Sigmoid colon (tissue), 7 donors: ENCODE results near the gene ITIH4. TPM values are rescaled to one million over a fixed set of nuclear protein-coding genes. Genes with fewer than 3 reads are reported as not detected.

Source experiments
- DNase-seq: peaks from one replicate; pipeline ENCODE4 v3.0.0-alpha.2; 2019
- H3K27ac ChIP-seq, 4 donors: fragments of 200-600 bp; sonication (generic); one replicate each; pipeline ENCODE4 v1.5.1; 2016 to 2019; ENCODE audit warnings: mild to moderate bottlenecking in 1 of 4
- H3K27me3 ChIP-seq, 3 donors: fragments of 200-600 bp; sonication (generic); one replicate each; pipeline ENCODE4 v1.5.1; 2019; ENCODE audit warnings: mild to moderate bottlenecking in 1 of 3
- H3K36me3 ChIP-seq, 4 donors: fragments of 200-600 bp; sonication (generic); one replicate each; pipeline ENCODE4 v1.5.1; 2016 to 2019
- H3K4me1 ChIP-seq, 4 donors: fragments of 200-600 bp; sonication (generic); one replicate each; pipeline ENCODE4 v1.5.1; 2017 to 2019
- H3K4me3 ChIP-seq, 4 donors: fragments of 200-600 bp; sonication (generic); one replicate each; pipeline ENCODE4 v1.5.1; 2017 to 2019; ENCODE audit warnings: mild to moderate bottlenecking in 2 of 4, moderate library complexity in 1 of 4
- H3K9me3 ChIP-seq, 4 donors: fragments of 200-600 bp in 3 of 4; sonication (generic) in 3 of 4; one replicate each; pipeline versions ENCODE4 v1.5.1 to v1.6.1; 2013 to 2019
- CTCF ChIP-seq, 4 experiments: fragments of 450-650 bp in 3 of 4; fragments of 200-600 bp in 1 of 4; IDR thresholded peaks; one replicate each; pipeline ENCODE4 v1.5.1; 2016 to 2019; ENCODE audit warnings: antibody characterized with exemption in 4 of 4, mild to moderate bottlenecking in 3 of 4, moderate library complexity in 2 of 4
- EP300 ChIP-seq, 4 donors: sonication (generic); formaldehyde crosslinking; IDR thresholded peaks; one replicate each; pipeline ENCODE4 v1.6.1; 2017; ENCODE audit warnings: antibody characterized with exemption in 4 of 4
- POLR2A ChIP-seq, 2 donors: fragments of 450-650 bp; IDR thresholded peaks; one replicate each; pipeline ENCODE4 v1.6.1; 2016; ENCODE audit warnings: antibody characterized with exemption in 2 of 2, mild to moderate bottlenecking in 2 of 2, moderate library complexity in 2 of 2
- POLR2AphosphoS5 ChIP-seq, 4 donors: sonication (generic); formaldehyde crosslinking; IDR thresholded peaks; one replicate each; pipeline ENCODE4 v1.6.1; 2017; ENCODE audit warnings: antibody characterized with exemption in 4 of 4
- WGBS, 2 donors: extraction: QIAGEN DNeasy Blood & Tissue Kit; methylation state at CpG; one replicate each; pipeline ENCODE4 v1.1.7; 2013; 5-methylcytosine and 5-hydroxymethylcytosine counted together
- intact Hi-C: fragments of 100-400 bp; cut with DNase I; formaldehyde crosslinking; loops from one replicate; pipeline ENCODE4 v1.15.1; 2023
- polyA plus RNA-seq, 3 donors: library from polyadenylated mRNA; stranded (reverse); fragments of 200-250 nt; gene quantifications; one replicate each; pipeline ENCODE4 v1.2.3, GENCODE V29; 2013
- total RNA-seq, 4 donors: library from RNA; depleted of rRNA; stranded (reverse); fragments of >200 nt; gene quantifications; one replicate each; pipeline ENCODE4 v1.1.0, GENCODE V29; 2016
- donor health status: healthy with polysubstance abuse.
- donor health status: Bipolar disorder and iron deficiency.
- donor health status: healthy.

ITIH4 gene
- total and polyA plus RNA-seq, 7 donors, result 2.5 to 12.2 (median 5.6) TPM; not detected in 2

GRCh38 chr3:52877085-52877484, 46.6 kb upstream of the ITIH4 start:
- no peaks in the 10 kb centered on the region for H3K9me3 ChIP-seq
- 90 to 96% methylated on average over 3 of the region's 3 CpGs for WGBS, 2 donors
- H3K4me3 ChIP-seq, result no peak overlapping the region
- peaks cover 0 to 4% (median 0%) of the 10 kb centered on the region in 4 donors for H3K36me3 ChIP-seq
- peaks cover 0 to 10% (median under 1%) of the 10 kb centered on the region in 4 donors for H3K4me1 ChIP-seq
- no peaks in the 10 kb centered on the region for H3K27me3 ChIP-seq
- DNase-seq, result no peak
- H3K27ac ChIP-seq, result no peak overlapping the region
- intact Hi-C loops, result no loop called here
- no peak for TF ChIP-seq EP300 (IDR thresholded peaks at IDR 0.05)
- no peak for TF ChIP-seq POLR2AphosphoS5 (IDR thresholded peaks at IDR 0.05)
- no peak for TF ChIP-seq CTCF (IDR thresholded peaks at IDR 0.05)
- no peak for TF ChIP-seq POLR2A (IDR thresholded peaks at IDR 0.05)

DNA sequence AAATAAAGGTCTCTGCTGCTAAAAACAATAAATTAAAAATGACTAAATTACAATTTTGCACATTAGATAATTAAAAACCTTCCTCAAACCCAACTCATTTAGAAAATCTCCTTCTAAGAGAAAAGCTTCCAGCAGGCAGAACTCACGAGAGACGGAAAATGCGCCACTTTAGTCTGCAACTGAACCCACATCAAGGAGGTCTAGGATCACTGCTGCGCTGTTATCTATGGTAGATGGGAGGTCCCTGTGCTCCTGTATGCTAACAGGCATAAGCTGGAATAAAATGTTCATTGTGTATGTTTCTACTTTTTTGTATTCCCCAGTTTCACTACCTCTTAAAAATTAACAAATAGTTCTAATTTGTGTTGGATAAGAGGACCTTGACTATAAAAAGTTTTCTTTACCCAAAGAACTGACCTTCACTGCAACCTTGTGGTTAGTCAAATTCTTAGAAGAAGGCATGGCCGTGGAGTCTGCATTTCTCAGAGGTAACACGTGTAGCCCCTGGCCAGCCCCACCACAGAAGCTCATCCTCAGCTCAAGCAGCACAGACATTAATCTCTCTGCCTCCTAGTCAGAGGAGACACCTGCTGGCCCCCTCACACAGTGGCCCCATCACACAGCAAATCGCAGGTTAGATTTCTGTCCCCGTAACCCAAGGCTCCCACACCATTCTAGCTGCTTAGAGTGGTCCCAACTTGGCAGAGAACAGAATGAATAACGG, 44.6 kb upstream of the ITIH4 start:
- intact Hi-C loops, result no loop called here
- DNase-seq, result no peak
- Histone ChIP-seq H3K4me3 (no peak overlapping the region), H3K36me3 (no peaks in the 10 kb centered on the region), H3K27ac (no peak overlapping the region), H3K9me3 (no peaks in the 10 kb centered on the region), H3K27me3 (no peaks in the 10 kb centered on the region), H3K4me1 (peaks cover 0 to 8% (median 0%) of the 10 kb centered on the region in 4 donors)
- WGBS, 2 donors, result 85 to 91% methylated on average over 9 of the region's 9 CpGs
- TF ChIP-seq CTCF (IDR thresholded peaks at IDR 0.05), result no peak
- TF ChIP-seq POLR2A (IDR thresholded peaks at IDR 0.05), result no peak
- no peak for TF ChIP-seq EP300 (IDR thresholded peaks at IDR 0.05)
- no peak for TF ChIP-seq POLR2AphosphoS5 (IDR thresholded peaks at IDR 0.05)

GRCh38 chr3:52874160-52874701, 43.8 kb upstream of the ITIH4 start:
- DNase-seq, result no peak
- WGBS, 2 donors, result 21 to 57% methylated on average over 5 of the region's 5 CpGs
- intact Hi-C loops, result no loop called here
- H3K27ac ChIP-seq, result no peak overlapping the region
- no peaks in the 10 kb centered on the region for H3K9me3 ChIP-seq
- no peak overlapping the region for H3K4me3 ChIP-seq
- no peaks in the 10 kb centered on the region for H3K36me3 ChIP-seq
- no peaks in the 10 kb centered on the region for H3K27me3 ChIP-seq
- peaks cover 0 to 8% (median 0%) of the 10 kb centered on the region in 4 donors for H3K4me1 ChIP-seq
- TF ChIP-seq POLR2AphosphoS5 (IDR thresholded peaks at IDR 0.05) (no peak), CTCF (IDR thresholded peaks at IDR 0.05) (no peak)

- Histone ChIP-seq H3K27ac (no peak overlapping the region), H3K4me3 (no peak overlapping the region), H3K9me3 (no peaks in the 10 kb centered on the region), H3K4me1 (peaks cover 0 to 8% (median 0%) of the 10 kb centered on the region in 4 donors), H3K36me3 (no peaks in the 10 kb centered on the region), H3K27me3 (no peaks in the 10 kb centered on the region)
- intact Hi-C loops, result no loop called here
- 69 to 82% methylated on average over 8 of the region's 8 CpGs for WGBS, 2 donors
- TF ChIP-seq POLR2A (IDR thresholded peaks at IDR 0.05), result no peak
- no peak for TF ChIP-seq EP300 (IDR thresholded peaks at IDR 0.05)
- no peak for TF ChIP-seq POLR2AphosphoS5 (IDR thresholded peaks at IDR 0.05)
- no peak for TF ChIP-seq CTCF (IDR thresholded peaks at IDR 0.05)
- DNase-seq, result no peak
Observed at GRCh38 chr3:52873433-52874159, 43.1 kb upstream of the ITIH4 start.
